Measurements from ENCODE around the gene PCDH15. TPM values are rescaled to one million over a fixed set of nuclear protein-coding genes. Genes with fewer than 3 reads are reported as not detected.

PCDH15 gene
- total RNA-seq, 8 experiments from 2014 or later = 2.3 to 15.7 (median 9.3) TPM

- peaks cover 5 to 24% of the 10 kb centered on the region in 2 donors for H3K4me1 ChIP-seq (replicated peaks in 1 of 2)
- peak; percentile 9 to 91 (median 79) for ATAC-seq (replicated peaks in 6 of 8)
- 0 to 50% (median 17%) methylated on average over 1 to 5 of the region's 6 CpGs; no CpG with 5 or more reads in 1 of the 10 experiments for WGBS, 10 experiments
Observed at GRCh38 chr10:54772468-54773122, 28.4 kb downstream of the PCDH15 start.

GRCh38 chr10:54769051-54769450, 32.0 kb downstream of the PCDH15 start:
- H3K4me3 ChIP-seq = no peak overlapping the region
- 20 to 71% (median 58%) methylated on average over 1 to 2 of the region's 2 CpGs; no CpG with 5 or more reads in 1 of the 10 experiments for WGBS, 10 experiments
- no peak overlapping the region for H3K27ac ChIP-seq
- H3K4me1 ChIP-seq (replicated peaks in 1 of 2) = peaks cover 5 to 24% of the 10 kb centered on the region in 2 donors
- in situ Hi-C loops (cut with MboI; ENCODE audit: low pct_unique_long_range_greater_than_20kb in 2 of 9, low sequenced_read_pairs in 9 of 9, unreplicated experiment in 9 of 9) = no loop called here
- no peak for ATAC-seq (replicated peaks in 6 of 8)

More at GRCh38 chr10:54772468-54773122, 28.4 kb downstream of the PCDH15 start:
- in situ Hi-C loops (cut with MboI; ENCODE audit: low pct_unique_long_range_greater_than_20kb in 2 of 9, low sequenced_read_pairs in 9 of 9, unreplicated experiment in 9 of 9) = no loop called here
- Histone ChIP-seq H3K27ac (peak overlapping the region; percentile 23 to 30), H3K4me3 (no peak overlapping the region)

- Histone ChIP-seq H3K4me3 (no peak overlapping the region), H3K27ac (no peak overlapping the region), H3K4me1 (replicated peaks in 1 of 2) (no peaks in the 10 kb centered on the region)
- 0 to 100% (median 83%) methylated on average over 1 to 2 of the region's 2 CpGs; no CpG with 5 or more reads in 1 of the 10 experiments for WGBS, 10 experiments
- ATAC-seq (replicated peaks in 6 of 8) = no peak
- in situ Hi-C loops (cut with MboI; ENCODE audit: low pct_unique_long_range_greater_than_20kb in 2 of 9, low sequenced_read_pairs in 9 of 9, unreplicated experiment in 9 of 9) = no loop called here
Observed at GRCh38 chr10:54758791-54759190, 42.2 kb downstream of the PCDH15 start.

- Histone ChIP-seq H3K27ac (no peak overlapping the region), H3K4me1 (replicated peaks in 1 of 2) (no peaks in the 10 kb centered on the region), H3K4me3 (no peak overlapping the region)
- peak in 1 of 8 experiments; percentile 18 for ATAC-seq (replicated peaks in 6 of 8)
- in situ Hi-C loops (cut with MboI; ENCODE audit: low pct_unique_long_range_greater_than_20kb in 2 of 9, low sequenced_read_pairs in 9 of 9, unreplicated experiment in 9 of 9) = no loop called here
- WGBS, 10 experiments = 11 to 100% (median 79%) methylated on average over 1 of the region's 1 CpG
Observed at GRCh38 chr10:54749623-54750022, 51.4 kb downstream of the PCDH15 start.

GRCh38 chr10:54745436-54745835, 55.6 kb downstream of the PCDH15 start:
- in situ Hi-C loops (cut with MboI; ENCODE audit: low pct_unique_long_range_greater_than_20kb in 2 of 9, low sequenced_read_pairs in 9 of 9, unreplicated experiment in 9 of 9) = no loop called here
- 0 to 100% (median 89%) methylated on average over 1 to 2 of the region's 2 CpGs; no CpG with 5 or more reads in 1 of the 10 experiments for WGBS, 10 experiments

GRCh38 chr10:54742416-54742815, 58.6 kb downstream of the PCDH15 start:
- Histone ChIP-seq H3K4me3 (no peak overlapping the region), H3K4me1 (replicated peaks in 1 of 2) (no peaks in the 10 kb centered on the region), H3K27ac (no peak overlapping the region)
- 10 to 100% (median 70%) methylated on average over 2 to 4 of the region's 4 CpGs; no CpG with 5 or more reads in 1 of the 10 experiments for WGBS, 10 experiments
- in situ Hi-C loops (cut with MboI; ENCODE audit: low pct_unique_long_range_greater_than_20kb in 2 of 9, low sequenced_read_pairs in 9 of 9, unreplicated experiment in 9 of 9) = no loop called here
- no peak for ATAC-seq (replicated peaks in 6 of 8)

More at GRCh38 chr10:54745436-54745835, 55.6 kb downstream of the PCDH15 start:
- H3K4me3 ChIP-seq = no peak overlapping the region
- ATAC-seq (replicated peaks in 6 of 8) = no peak
- H3K4me1 ChIP-seq (replicated peaks in 1 of 2) = no peaks in the 10 kb centered on the region
- H3K27ac ChIP-seq = no peak overlapping the region

GRCh38 chr10:54728511-54728910, 72.5 kb downstream of the PCDH15 start:
- WGBS, 10 experiments = 0 to 100% (median 83%) methylated on average over 1 of the region's 1 CpG; no CpG with 5 or more reads in 1 of the 10 experiments
- Histone ChIP-seq H3K27ac (no peak overlapping the region), H3K4me1 (replicated peaks in 1 of 2) (no peaks in the 10 kb centered on the region), H3K4me3 (no peak overlapping the region)
- ATAC-seq (replicated peaks in 6 of 8) = no peak
- in situ Hi-C loops (cut with MboI; ENCODE audit: low pct_unique_long_range_greater_than_20kb in 2 of 9, low sequenced_read_pairs in 9 of 9, unreplicated experiment in 9 of 9) = no loop called here

GRCh38 chr10:54722075-54722474, 79.0 kb downstream of the PCDH15 start:
- ATAC-seq (replicated peaks in 6 of 8) = no peak
- H3K27ac ChIP-seq = no peak overlapping the region
- 29 to 100% (median 89%) methylated on average over 1 of the region's 1 CpG; no CpG with 5 or more reads in 1 of the 10 experiments for WGBS, 10 experiments
- in situ Hi-C loops (cut with MboI; ENCODE audit: low pct_unique_long_range_greater_than_20kb in 2 of 9, low sequenced_read_pairs in 9 of 9, unreplicated experiment in 9 of 9) = no loop called here
- H3K4me1 ChIP-seq (replicated peaks in 1 of 2) = no peaks in the 10 kb centered on the region
- H3K4me3 ChIP-seq = no peak overlapping the region

- Histone ChIP-seq H3K4me1 (replicated peaks in 1 of 2) (peaks cover 0 to 24% of the 10 kb centered on the region in 2 donors), H3K27ac (no peak overlapping the region), H3K4me3 (no peak overlapping the region)
- ATAC-seq (replicated peaks in 6 of 8) = peak in 4 of 8 experiments; percentile 44 to 57 (median 50)
- in situ Hi-C loops (cut with MboI; ENCODE audit: low pct_unique_long_range_greater_than_20kb in 2 of 9, low sequenced_read_pairs in 9 of 9, unreplicated experiment in 9 of 9) = no loop called here
- 35 to 100% (median 80%) methylated on average over 1 to 3 of the region's 3 CpGs for WGBS, 10 experiments
Observed at GRCh38 chr10:54710918-54711317, 90.1 kb downstream of the PCDH15 start.

- no peak overlapping the region for H3K4me3 ChIP-seq
- peaks cover 0 to 24% of the 10 kb centered on the region in 2 donors for H3K4me1 ChIP-seq (replicated peaks in 1 of 2)
- ATAC-seq (replicated peaks in 6 of 8) = no peak
- in situ Hi-C loops (cut with MboI; ENCODE audit: low pct_unique_long_range_greater_than_20kb in 2 of 9, low sequenced_read_pairs in 9 of 9, unreplicated experiment in 9 of 9) = no loop called here
- no peak overlapping the region for H3K27ac ChIP-seq
- 27 to 100% (median 81%) methylated on average over 1 to 8 of the region's 8 CpGs; no CpG with 5 or more reads in 1 of the 10 experiments for WGBS, 10 experiments
Observed at GRCh38 chr10:54708591-54708990, 92.4 kb downstream of the PCDH15 start.

- no peak overlapping the region for H3K4me3 ChIP-seq
- in situ Hi-C loops (cut with MboI; ENCODE audit: low pct_unique_long_range_greater_than_20kb in 2 of 9, low sequenced_read_pairs in 9 of 9, unreplicated experiment in 9 of 9) = no loop called here
- H3K4me1 ChIP-seq (replicated peaks in 1 of 2) = peaks cover 0 to 24% of the 10 kb centered on the region in 2 donors
- ATAC-seq (replicated peaks in 6 of 8) = no peak
- WGBS, 10 experiments = 33 to 83% (median 63%) methylated on average over 1 to 2 of the region's 2 CpGs
- H3K27ac ChIP-seq = no peak overlapping the region
Observed at GRCh38 chr10:54708021-54708420, 93.0 kb downstream of the PCDH15 start.

GRCh38 chr10:54702583-54703485, 98.2 kb downstream of the PCDH15 start:
- in situ Hi-C loops (cut with MboI; ENCODE audit: low pct_unique_long_range_greater_than_20kb in 2 of 9, low sequenced_read_pairs in 9 of 9, unreplicated experiment in 9 of 9) = no loop called here
- Histone ChIP-seq H3K27ac (no peak overlapping the region), H3K4me3 (no peak overlapping the region), H3K4me1 (replicated peaks in 1 of 2) (peaks cover 0 to 4% of the 10 kb centered on the region in 2 donors)
- WGBS, 10 experiments = 3 to 100% (median 89%) methylated on average over 1 to 3 of the region's 3 CpGs
- ATAC-seq (replicated peaks in 6 of 8) = peak in 2 of 8 experiments; percentile 87 to 89

- Histone ChIP-seq H3K27ac (no peak overlapping the region), H3K4me1 (replicated peaks in 1 of 2) (peaks cover 2 to 12% of the 10 kb centered on the region in 2 donors), H3K4me3 (no peak overlapping the region)
- ATAC-seq (replicated peaks in 6 of 8) = peak in 5 of 8 experiments; percentile 60 to 82 (median 70)
- in situ Hi-C loops (cut with MboI; ENCODE audit: low pct_unique_long_range_greater_than_20kb in 2 of 9, low sequenced_read_pairs in 9 of 9, unreplicated experiment in 9 of 9) = no loop called here
- WGBS, 10 experiments = 0 to 100% (median 17%) methylated on average over 1 of the region's 1 CpG; no CpG with 5 or more reads in 3 of the 10 experiments
Observed at GRCh38 chr10:54691331-54691730, 109.7 kb downstream of the PCDH15 start.

Measured in motor neuron (in vitro differentiated cells).